ENCODE measurements around the gene CBX8.
A peak's percentile ranks its signal among the peaks of the same experiment; 100 is the strongest.

CBX8 gene

GRCh38 chr17:79818026-79818758 is 21.3 kb upstream of the CBX8 start:
- no peak overlapping the region for H3K27ac ChIP-seq (ENCODE audit: low read depth, low read length, severe bottlenecking)
- peaks cover 4% of the 10 kb centered on the region for H3K4me1 ChIP-seq (ENCODE audit: control insufficient read depth, insufficient read depth, low read length, poor library complexity, severe bottlenecking)
- H3K36me3 ChIP-seq (ENCODE audit: control insufficient read depth, insufficient read depth, low read length): no peaks in the 10 kb centered on the region
- 75 to 86% methylated on average over 10 to 12 of the region's 12 CpGs for WGBS, 2 experiments (ENCODE audit: insufficient coverage in 2 of 2)
- H3K4me3 ChIP-seq (ENCODE audit: extremely low read depth, insufficient read depth, low read length, poor library complexity, severe bottlenecking): no peak overlapping the region
- no peaks in the 10 kb centered on the region for H3K9me3 ChIP-seq (ENCODE audit: control insufficient read depth, low read length)

GRCh38 chr17:79815836-79816461 is 19.1 kb upstream of the CBX8 start:
- Histone ChIP-seq H3K27ac (ENCODE audit: low read depth, low read length, severe bottlenecking) (no peak overlapping the region), H3K36me3 (ENCODE audit: control insufficient read depth, insufficient read depth, low read length) (no peaks in the 10 kb centered on the region), H3K4me1 (ENCODE audit: control insufficient read depth, insufficient read depth, low read length, poor library complexity, severe bottlenecking) (peaks cover 13% of the 10 kb centered on the region), H3K4me3 (ENCODE audit: extremely low read depth, insufficient read depth, low read length, poor library complexity, severe bottlenecking) (no peak overlapping the region), H3K9me3 (ENCODE audit: control insufficient read depth, low read length) (no peaks in the 10 kb centered on the region)
- 9 to 10% methylated on average over 30 to 33 of the region's 41 CpGs for WGBS, 2 experiments (ENCODE audit: insufficient coverage in 2 of 2)

- Histone ChIP-seq H3K4me1 (ENCODE audit: control insufficient read depth, insufficient read depth, low read length, poor library complexity, severe bottlenecking) (peaks cover 16% of the 10 kb centered on the region), H3K9me3 (ENCODE audit: control insufficient read depth, low read length) (no peaks in the 10 kb centered on the region), H3K4me3 (ENCODE audit: extremely low read depth, insufficient read depth, low read length, poor library complexity, severe bottlenecking) (peak overlapping the region; percentile 8), H3K36me3 (ENCODE audit: control insufficient read depth, insufficient read depth, low read length) (no peaks in the 10 kb centered on the region), H3K27ac (ENCODE audit: low read depth, low read length, severe bottlenecking) (no peak overlapping the region)
- 3% methylated on average over 80 to 92 of the region's 96 CpGs for WGBS, 2 experiments (ENCODE audit: insufficient coverage in 2 of 2)
Measured at GRCh38 chr17:79814974-79815835, 18.3 kb upstream of the CBX8 start.

GRCh38 chr17:79814127-79814973 is 17.5 kb upstream of the CBX8 start:
- no peak overlapping the region for H3K27ac ChIP-seq (ENCODE audit: low read depth, low read length, severe bottlenecking)
- H3K9me3 ChIP-seq (ENCODE audit: control insufficient read depth, low read length): no peaks in the 10 kb centered on the region
- peaks cover 16% of the 10 kb centered on the region for H3K4me1 ChIP-seq (ENCODE audit: control insufficient read depth, insufficient read depth, low read length, poor library complexity, severe bottlenecking)
- 3 to 8% methylated on average over 13 to 24 of the region's 43 CpGs for WGBS, 2 experiments (ENCODE audit: insufficient coverage in 2 of 2)
- H3K4me3 ChIP-seq (ENCODE audit: extremely low read depth, insufficient read depth, low read length, poor library complexity, severe bottlenecking): no peak overlapping the region
- H3K36me3 ChIP-seq (ENCODE audit: control insufficient read depth, insufficient read depth, low read length): no peaks in the 10 kb centered on the region

- Histone ChIP-seq H3K36me3 (ENCODE audit: control insufficient read depth, insufficient read depth, low read length) (no peaks in the 10 kb centered on the region), H3K4me3 (ENCODE audit: extremely low read depth, insufficient read depth, low read length, poor library complexity, severe bottlenecking) (peak overlapping the region; percentile 14)
Measured at GRCh38 chr17:79813297-79814126, 16.6 kb upstream of the CBX8 start.

GRCh38 chr17:79812353-79813258 is 15.7 kb upstream of the CBX8 start:
- WGBS, 2 experiments (ENCODE audit: insufficient coverage in 2 of 2): 1 to 3% methylated on average over 29 to 40 of the region's 72 CpGs
- peak overlapping the region; percentile 8 for H3K4me3 ChIP-seq (ENCODE audit: extremely low read depth, insufficient read depth, low read length, poor library complexity, severe bottlenecking)
- no peaks in the 10 kb centered on the region for H3K9me3 ChIP-seq (ENCODE audit: control insufficient read depth, low read length)
- peaks cover 16% of the 10 kb centered on the region for H3K4me1 ChIP-seq (ENCODE audit: control insufficient read depth, insufficient read depth, low read length, poor library complexity, severe bottlenecking)
- H3K27ac ChIP-seq (ENCODE audit: low read depth, low read length, severe bottlenecking): no peak overlapping the region
- H3K36me3 ChIP-seq (ENCODE audit: control insufficient read depth, insufficient read depth, low read length): no peaks in the 10 kb centered on the region

More at GRCh38 chr17:79813297-79814126, 16.6 kb upstream of the CBX8 start:
- Histone ChIP-seq H3K4me1 (ENCODE audit: control insufficient read depth, insufficient read depth, low read length, poor library complexity, severe bottlenecking) (peaks cover 16% of the 10 kb centered on the region), H3K27ac (ENCODE audit: low read depth, low read length, severe bottlenecking) (no peak overlapping the region), H3K9me3 (ENCODE audit: control insufficient read depth, low read length) (no peaks in the 10 kb centered on the region)
- WGBS, 2 experiments (ENCODE audit: insufficient coverage in 2 of 2): 1% methylated on average over 43 to 60 of the region's 89 CpGs

- H3K4me1 ChIP-seq (ENCODE audit: control insufficient read depth, insufficient read depth, low read length, poor library complexity, severe bottlenecking): peaks cover 16% of the 10 kb centered on the region
- H3K36me3 ChIP-seq (ENCODE audit: control insufficient read depth, insufficient read depth, low read length): no peaks in the 10 kb centered on the region
- H3K4me3 ChIP-seq (ENCODE audit: extremely low read depth, insufficient read depth, low read length, poor library complexity, severe bottlenecking): no peak overlapping the region
- 1 to 3% methylated on average over 16 of the region's 20 CpGs for WGBS, 2 experiments (ENCODE audit: insufficient coverage in 2 of 2)
- H3K9me3 ChIP-seq (ENCODE audit: control insufficient read depth, low read length): no peaks in the 10 kb centered on the region
- H3K27ac ChIP-seq (ENCODE audit: low read depth, low read length, severe bottlenecking): no peak overlapping the region
Measured at GRCh38 chr17:79811868-79812352, 15.0 kb upstream of the CBX8 start.

GRCh38 chr17:79811011-79811867 is 14.4 kb upstream of the CBX8 start:
- WGBS, 2 experiments (ENCODE audit: insufficient coverage in 2 of 2): 1 to 2% methylated on average over 38 to 46 of the region's 66 CpGs
- no peaks in the 10 kb centered on the region for H3K9me3 ChIP-seq (ENCODE audit: control insufficient read depth, low read length)
- H3K4me3 ChIP-seq (ENCODE audit: extremely low read depth, insufficient read depth, low read length, poor library complexity, severe bottlenecking): no peak overlapping the region
- peaks cover 16% of the 10 kb centered on the region for H3K4me1 ChIP-seq (ENCODE audit: control insufficient read depth, insufficient read depth, low read length, poor library complexity, severe bottlenecking)
- no peaks in the 10 kb centered on the region for H3K36me3 ChIP-seq (ENCODE audit: control insufficient read depth, insufficient read depth, low read length)
- no peak overlapping the region for H3K27ac ChIP-seq (ENCODE audit: low read depth, low read length, severe bottlenecking)
